ENCODE measurements around the gene HLA-DMB. TPM values are rescaled to one million over a fixed set of nuclear protein-coding genes. Genes with fewer than 3 reads are reported as not detected.

HLA-DMB gene
- polyA plus RNA-seq, 1 donor from 2014 or later = 771 TPM

GRCh38 chr6:32967151-32968091 is 26.6 kb upstream of the HLA-DMB start:
- Mint-ChIP-seq H3K4me1 (peaks cover 29 to 51% (median 30%) of the 10 kb centered on the region in 3 donors), H3K27me3 (no peaks in the 10 kb centered on the region), H3K4me3 (peak overlapping the region; percentile 96 to 100 (median 99)), H3K36me3 (peaks cover 5% of the 10 kb centered on the region), H3K9me3 (no peaks in the 10 kb centered on the region), H3K27ac (peak overlapping the region; percentile 96 to 100 (median 100))

GRCh38 chr6:32964776-32965175 is 23.9 kb upstream of the HLA-DMB start:
- peaks cover 3% of the 10 kb centered on the region for H3K36me3 Mint-ChIP-seq
- peaks cover 43 to 60% (median 45%) of the 10 kb centered on the region in 3 donors for H3K4me1 Mint-ChIP-seq
- peak overlapping the region in 1 of 3 donors; percentile 100 for H3K27ac Mint-ChIP-seq
- H3K27me3 Mint-ChIP-seq = no peaks in the 10 kb centered on the region
- H3K4me3 Mint-ChIP-seq = peak overlapping the region in 1 of 4 donors; percentile 75
- H3K9me3 Mint-ChIP-seq = no peaks in the 10 kb centered on the region

GRCh38 chr6:32963866-32964265 is 23.0 kb upstream of the HLA-DMB start:
- Mint-ChIP-seq H3K27ac (peak overlapping the region in 2 of 3 donors; percentile 22 to 64), H3K36me3 (peaks cover 4% of the 10 kb centered on the region), H3K27me3 (no peaks in the 10 kb centered on the region), H3K4me1 (peaks cover 47 to 64% (median 48%) of the 10 kb centered on the region in 3 donors), H3K9me3 (no peaks in the 10 kb centered on the region), H3K4me3 (peak overlapping the region in 1 of 4 donors; percentile 66)

GRCh38 chr6:32962213-32962826 is 21.5 kb upstream of the HLA-DMB start:
- H3K27me3 Mint-ChIP-seq = no peaks in the 10 kb centered on the region
- peaks cover 48 to 64% (median 51%) of the 10 kb centered on the region in 3 donors for H3K4me1 Mint-ChIP-seq
- peak overlapping the region in 3 of 4 donors; percentile 1 to 58 (median 49) for H3K4me3 Mint-ChIP-seq
- peak overlapping the region; percentile 6 to 78 (median 57) for H3K27ac Mint-ChIP-seq
- no peaks in the 10 kb centered on the region for H3K9me3 Mint-ChIP-seq
- peaks cover 4% of the 10 kb centered on the region for H3K36me3 Mint-ChIP-seq

- Mint-ChIP-seq H3K36me3 (peaks cover 4% of the 10 kb centered on the region), H3K27me3 (no peaks in the 10 kb centered on the region), H3K9me3 (no peaks in the 10 kb centered on the region), H3K4me1 (peaks cover 46 to 65% (median 52%) of the 10 kb centered on the region in 3 donors), H3K27ac (no peak overlapping the region), H3K4me3 (no peak overlapping the region)
These were observed 19.7 kb upstream of the HLA-DMB start for GRCh38 chr6:32960563-32960962.

- Mint-ChIP-seq H3K27ac (peak overlapping the region in 2 of 3 donors; percentile 57 to 85), H3K36me3 (peaks cover 2% of the 10 kb centered on the region), H3K27me3 (no peaks in the 10 kb centered on the region), H3K4me3 (peak overlapping the region in 3 of 4 donors; percentile 25 to 84 (median 65)), H3K4me1 (peaks cover 40 to 63% (median 48%) of the 10 kb centered on the region in 3 donors), H3K9me3 (no peaks in the 10 kb centered on the region)
These were observed 15.3 kb upstream of the HLA-DMB start for GRCh38 chr6:32956176-32956575.

- Mint-ChIP-seq H3K36me3 (peaks cover 2% of the 10 kb centered on the region), H3K27me3 (no peaks in the 10 kb centered on the region), H3K4me1 (peaks cover 38 to 58% (median 48%) of the 10 kb centered on the region in 3 donors), H3K4me3 (peak overlapping the region; percentile 32 to 84 (median 50)), H3K9me3 (no peaks in the 10 kb centered on the region), H3K27ac (peak overlapping the region in 2 of 3 donors; percentile 84 to 89)
These were observed 14.4 kb upstream of the HLA-DMB start for GRCh38 chr6:32954986-32955802.

- Mint-ChIP-seq H3K27me3 (no peaks in the 10 kb centered on the region), H3K36me3 (no peaks in the 10 kb centered on the region), H3K4me1 (peaks cover 44 to 56% (median 54%) of the 10 kb centered on the region in 3 donors), H3K4me3 (peak overlapping the region in 3 of 4 donors; percentile 96 to 99 (median 98)), H3K9me3 (no peaks in the 10 kb centered on the region), H3K27ac (peak overlapping the region; percentile 84 to 96 (median 84))
These were observed 13.4 kb upstream of the HLA-DMB start for GRCh38 chr6:32954267-32954666.

- peak overlapping the region; percentile 96 to 99 (median 98) for H3K4me3 Mint-ChIP-seq
- no peaks in the 10 kb centered on the region for H3K36me3 Mint-ChIP-seq
- peak overlapping the region in 2 of 3 donors; percentile 84 to 96 for H3K27ac Mint-ChIP-seq
- H3K4me1 Mint-ChIP-seq = peaks cover 49 to 59% (median 56%) of the 10 kb centered on the region in 3 donors
- H3K27me3 Mint-ChIP-seq = no peaks in the 10 kb centered on the region
- H3K9me3 Mint-ChIP-seq = no peaks in the 10 kb centered on the region
These were observed 12.9 kb upstream of the HLA-DMB start for GRCh38 chr6:32953775-32954174.

- Mint-ChIP-seq H3K4me1 (peaks cover 55 to 66% (median 58%) of the 10 kb centered on the region in 3 donors), H3K9me3 (no peaks in the 10 kb centered on the region), H3K36me3 (no peaks in the 10 kb centered on the region), H3K4me3 (peak within 1 kb of the TSS; percentile 96 to 99 (median 98)), H3K27ac (peak within 1 kb of the TSS; percentile 84 to 98 (median 96)), H3K27me3 (no peaks in the 10 kb centered on the region)
These were observed 12.2 kb upstream of the HLA-DMB start, which contains the start of gene HLA-DMA for GRCh38 chr6:32952817-32953739. TSS of gene HLA-DMA (minus strand) at chr6:32953097. CDS start at chr6:32953036, 61 bp downstream.

- no peaks in the 10 kb centered on the region for H3K27me3 Mint-ChIP-seq
- peak overlapping the region; percentile 84 to 92 (median 88) for H3K27ac Mint-ChIP-seq
- no peaks in the 10 kb centered on the region for H3K9me3 Mint-ChIP-seq
- H3K4me1 Mint-ChIP-seq = peaks cover 53 to 70% (median 56%) of the 10 kb centered on the region in 3 donors
- no peaks in the 10 kb centered on the region for H3K36me3 Mint-ChIP-seq
- H3K4me3 Mint-ChIP-seq = peak overlapping the region; percentile 93 to 99 (median 96)
These were observed 9.6 kb upstream of the HLA-DMB start for GRCh38 chr6:32950449-32950848.

- peak overlapping the region; percentile 84 to 92 (median 87) for H3K27ac Mint-ChIP-seq
- H3K27me3 Mint-ChIP-seq = no peaks in the 10 kb centered on the region
- peak overlapping the region; percentile 93 to 99 (median 96) for H3K4me3 Mint-ChIP-seq
- H3K36me3 Mint-ChIP-seq = no peaks in the 10 kb centered on the region
- no peaks in the 10 kb centered on the region for H3K9me3 Mint-ChIP-seq
- H3K4me1 Mint-ChIP-seq = peaks cover 53 to 70% (median 56%) of the 10 kb centered on the region in 3 donors
These were observed 9.2 kb upstream of the HLA-DMB start for GRCh38 chr6:32950010-32950409.

GRCh38 chr6:32949113-32949512 is 8.3 kb upstream of the HLA-DMB start:
- Mint-ChIP-seq H3K4me1 (peaks cover 55 to 68% (median 56%) of the 10 kb centered on the region in 3 donors), H3K9me3 (no peaks in the 10 kb centered on the region), H3K27me3 (no peaks in the 10 kb centered on the region), H3K36me3 (no peaks in the 10 kb centered on the region), H3K27ac (peak overlapping the region; percentile 50 to 92 (median 87)), H3K4me3 (peak overlapping the region; percentile 93 to 99 (median 96))

Measured in IgD-negative memory B cell (primary cell).